Stimulated activated CD4-positive, alpha-beta T cell treated with anti-CD3 and anti-CD28 coated beads, Interleukin-15, amount 100 ng/mL, for 1 hour (primary cell): Measurements from ENCODE around the gene SLC45A3.
"Not testable (repeated sequence)": the region's sequence is repeated elsewhere in the genome, so short reads cannot be mapped to it uniquely, and the experiment has no call there.

ENCODE experiments used
- DNase-seq, 2 donors: peaks; one replicate each; pipeline ENCODE4 v3.0.0-alpha.2; 2020; ENCODE audit warnings: low read depth in 1 of 2, low spot score in 1 of 2

SLC45A3 gene

DNA sequence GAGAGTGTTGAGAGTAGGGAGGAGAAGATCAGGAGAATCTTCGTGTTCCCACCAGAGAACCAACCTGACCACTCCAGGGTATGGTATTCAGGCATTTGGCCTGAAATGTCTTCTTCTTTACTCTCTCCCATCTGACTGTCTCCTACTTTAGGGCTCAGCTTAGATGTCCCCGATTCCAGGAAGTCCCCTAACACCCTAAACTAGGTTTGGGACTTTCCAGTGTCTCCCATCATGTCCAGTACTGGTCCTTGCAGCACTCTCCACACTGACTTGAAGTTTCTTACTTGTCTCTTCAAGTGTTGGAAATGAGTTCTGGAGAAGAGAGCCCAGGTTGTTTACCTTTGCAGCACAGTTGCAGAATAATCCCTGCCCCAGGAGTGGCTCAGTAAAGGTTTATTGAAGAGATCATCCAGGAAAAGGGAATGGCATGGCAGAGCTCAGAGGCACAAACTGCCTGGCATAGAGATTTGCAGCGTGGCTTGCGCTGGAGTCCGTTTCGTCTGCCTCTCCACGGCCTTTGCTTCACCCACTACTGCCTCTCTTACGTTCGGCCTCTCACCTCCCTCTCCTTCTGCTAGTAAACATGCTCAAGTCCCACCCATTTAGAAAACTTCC, 42.3 kb downstream of the SLC45A3 start:
- DNase-seq: no peak

DNA sequence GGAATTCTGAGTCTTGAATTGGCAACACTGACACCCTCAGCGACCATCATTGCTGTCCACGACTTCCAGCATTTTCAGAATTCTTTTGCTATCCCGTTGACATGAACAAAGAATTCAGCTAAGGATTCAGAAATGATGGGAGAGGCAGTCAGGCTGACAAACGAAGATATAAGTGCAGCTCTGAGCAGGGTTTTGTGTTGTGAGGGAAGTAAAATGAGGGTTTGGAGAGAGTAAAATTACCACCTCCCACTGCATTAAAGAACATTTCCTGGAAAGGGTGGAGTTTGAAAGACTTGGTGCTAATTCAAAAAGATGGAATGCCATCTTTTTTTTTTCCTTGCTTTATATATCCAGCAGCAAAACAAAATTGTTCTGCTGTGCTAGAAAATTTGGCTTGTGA, 43.6 kb downstream of the SLC45A3 start:
- DNase-seq: no peak

DNA sequence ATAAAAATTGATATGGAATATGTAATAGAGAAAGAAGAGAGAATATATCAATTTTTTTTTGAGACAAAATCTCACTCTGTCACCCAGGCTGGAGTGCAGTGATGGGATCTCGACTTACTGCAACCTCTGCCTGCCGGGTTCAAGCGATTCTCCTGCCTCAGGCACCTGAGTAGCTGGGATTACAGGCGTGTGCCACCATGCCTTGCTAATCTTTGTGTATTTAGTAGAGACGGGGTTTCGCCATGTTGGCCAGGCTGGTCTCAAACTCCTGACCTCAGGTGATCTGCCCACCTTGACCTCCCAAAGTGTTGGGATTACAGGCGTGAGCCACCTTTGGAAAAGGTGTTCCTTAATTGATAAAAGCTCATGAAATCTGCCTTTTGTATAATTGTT, 44.2 kb downstream of the SLC45A3 start:
- not testable (repeated sequence) for DNase-seq

DNA sequence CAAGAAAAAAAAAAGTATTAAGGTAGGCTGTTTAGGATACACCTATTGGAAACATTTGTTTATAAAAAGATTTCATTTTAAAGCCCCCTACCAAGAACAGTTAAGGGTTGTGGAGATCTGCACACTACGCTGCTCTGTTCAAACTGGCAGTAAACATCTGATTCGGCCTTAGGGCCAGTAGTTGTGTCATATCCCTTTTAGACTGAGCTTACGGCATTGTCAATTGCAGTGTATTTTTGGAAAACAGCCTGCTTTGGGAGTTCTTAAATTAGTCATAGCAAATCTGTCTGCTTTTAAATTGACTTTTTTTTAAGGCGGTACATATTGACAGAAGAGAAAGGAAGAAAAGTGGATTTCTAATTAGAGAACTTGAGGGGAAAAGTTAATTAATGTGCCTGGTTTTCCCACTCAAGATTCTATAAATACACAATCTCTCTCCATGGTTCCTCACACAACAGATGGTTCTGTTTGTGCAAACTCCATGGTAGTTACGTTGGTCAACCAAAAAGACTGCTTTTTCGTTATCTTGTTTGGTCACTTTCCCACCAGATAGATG, 46.8 kb downstream of the SLC45A3 start:
- no peak for DNase-seq

DNA sequence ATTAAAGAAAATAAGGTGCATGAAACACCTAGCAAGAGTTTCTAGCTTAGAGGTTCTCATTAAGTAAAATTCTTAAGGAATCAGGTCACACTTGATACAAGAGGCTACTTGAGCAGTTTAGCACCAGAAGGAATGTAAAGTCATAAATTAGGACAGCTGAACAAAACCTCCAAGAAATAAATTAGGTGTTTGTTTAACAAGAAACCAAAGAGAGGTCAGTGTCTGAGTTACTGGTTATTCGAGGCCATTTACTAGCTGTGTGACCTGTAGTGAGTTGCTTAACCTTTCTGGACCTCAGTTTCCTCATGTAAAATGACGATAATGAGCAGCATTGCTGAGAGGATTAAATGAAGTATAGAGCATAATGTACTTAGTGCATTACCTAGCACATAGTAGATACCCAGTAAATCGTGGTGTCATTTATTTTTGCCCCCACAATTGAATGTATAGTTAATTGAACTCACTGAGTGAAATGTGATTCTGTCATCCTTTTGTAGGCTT, 47.6 kb downstream of the SLC45A3 start:
- no peak for DNase-seq

DNA sequence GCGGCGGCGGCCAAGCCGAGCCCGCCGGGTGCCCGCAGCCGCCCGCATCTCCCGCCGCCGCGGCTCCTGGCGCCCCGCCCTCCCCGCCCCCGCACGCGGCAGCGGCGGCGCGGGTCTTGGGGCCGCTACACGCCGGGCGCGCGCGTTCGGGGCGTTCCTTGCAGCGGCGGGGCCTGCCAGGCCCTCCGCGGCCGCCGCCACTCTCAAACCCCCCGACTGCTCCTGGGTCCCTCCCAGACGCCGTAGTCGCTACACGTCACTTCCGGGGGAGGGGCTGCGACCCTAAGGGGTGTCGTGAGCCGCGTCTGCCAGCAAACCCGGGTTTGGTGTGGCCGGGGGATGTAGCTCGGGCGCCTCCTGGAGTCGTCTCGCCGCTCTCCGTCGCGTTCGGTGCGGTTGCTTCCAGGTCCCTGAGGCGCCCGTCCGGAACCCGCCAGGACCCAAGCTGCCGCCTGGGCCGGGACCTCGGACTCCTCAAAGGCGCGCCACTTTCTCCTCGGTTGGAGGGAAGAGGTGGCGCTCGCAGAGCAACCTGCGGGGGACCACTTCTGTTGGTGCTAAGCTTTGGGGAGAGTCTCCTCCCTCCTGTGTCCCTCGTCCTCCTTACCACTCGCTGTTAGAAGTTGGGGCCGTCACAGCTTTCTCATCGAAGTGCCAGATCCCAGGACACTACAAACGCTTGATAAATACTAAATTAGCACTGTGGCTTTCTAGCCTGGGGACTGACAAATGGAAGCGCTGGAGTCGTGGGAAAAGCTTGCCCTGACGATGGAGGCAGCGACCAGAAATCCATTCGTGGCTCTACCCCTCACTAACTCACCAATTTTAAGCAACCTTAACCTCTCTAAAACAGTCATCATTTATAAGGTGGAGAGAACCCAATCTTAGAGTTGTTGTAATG, 48.3 kb downstream of the SLC45A3 start, which contains the start of gene ELK4:
Gene ELK4 (minus strand): TSS at position 244 of the 901 bp plus-strand sequence. CDS start 8,129 bp downstream, outside the sequence.
- DNase-seq: peak; percentile 99

DNA sequence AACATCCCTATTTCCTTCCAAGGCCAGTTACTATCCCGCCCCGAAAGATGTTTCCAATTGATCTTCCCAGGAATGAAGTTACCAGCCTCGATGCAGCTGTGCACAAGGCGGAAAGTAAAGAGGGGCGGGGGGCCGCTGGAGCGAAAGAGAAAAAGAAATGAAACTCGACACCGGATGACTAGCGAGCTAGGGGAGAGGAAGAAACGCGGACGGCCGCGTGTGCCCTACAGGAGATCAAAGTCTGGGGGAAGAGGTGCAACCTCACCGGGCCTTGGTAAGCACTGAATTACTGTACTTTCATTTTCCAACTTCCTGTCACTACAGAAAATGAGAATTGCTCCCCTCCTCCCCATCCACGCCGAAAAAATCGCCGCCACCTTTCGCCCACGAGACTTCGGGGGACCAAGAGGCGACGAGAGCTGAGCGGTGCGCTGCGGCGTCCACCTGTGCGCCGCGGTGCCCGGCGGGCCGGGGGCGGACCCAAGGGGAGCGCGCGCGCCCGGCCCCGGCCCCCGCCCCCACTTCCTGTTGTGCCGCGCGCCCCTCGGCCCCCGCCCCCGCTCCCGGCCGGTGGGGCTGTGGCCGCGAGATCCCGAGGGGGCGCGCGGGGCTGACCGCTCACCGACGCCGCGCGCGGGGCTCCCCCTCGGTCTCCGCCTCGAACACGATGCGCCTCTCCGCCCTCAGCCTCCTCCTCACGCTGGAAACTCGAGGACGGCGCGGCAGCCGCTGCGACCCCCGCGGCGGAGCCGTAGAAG, 49.1 kb downstream of the SLC45A3 start:
- peak; percentile 47 to 67 for DNase-seq

DNA sequence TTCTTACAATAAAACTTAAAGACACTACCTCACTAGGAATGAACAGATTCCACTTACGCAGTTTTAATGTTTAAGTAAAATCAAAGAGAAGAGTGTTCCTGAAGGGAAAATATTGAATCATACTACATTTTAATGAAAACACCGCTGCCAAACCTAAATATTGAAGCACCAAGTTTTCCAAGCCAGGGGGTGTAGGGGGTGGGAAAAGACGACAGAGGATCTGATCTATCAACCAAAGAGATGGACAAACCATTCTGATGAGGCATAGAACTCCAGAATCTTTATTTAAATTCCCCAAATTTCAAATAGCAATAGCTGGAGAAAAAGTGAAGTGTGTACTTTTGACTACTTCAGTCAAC, 49.7 kb downstream of the SLC45A3 start:
- DNase-seq: no peak

DNA sequence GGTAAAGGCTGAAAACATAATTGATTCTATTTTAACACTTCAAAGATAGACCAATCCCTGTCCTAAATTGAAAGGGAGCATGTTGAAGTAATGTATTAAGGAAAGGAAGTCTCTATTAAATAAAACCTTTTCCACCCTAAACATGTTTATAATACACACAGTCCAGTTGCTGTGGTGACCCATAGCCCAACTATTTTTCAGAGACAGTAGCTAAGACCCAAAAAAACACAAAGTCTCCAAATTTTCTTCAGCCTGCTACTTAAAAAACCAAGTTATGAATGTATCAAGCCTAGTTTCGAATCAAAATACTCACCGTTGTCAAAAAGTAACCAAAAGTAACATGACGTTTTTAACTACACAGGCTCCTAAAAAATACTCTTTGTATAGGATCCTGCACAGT, 50.1 kb downstream of the SLC45A3 start:
- DNase-seq: no peak

DNA sequence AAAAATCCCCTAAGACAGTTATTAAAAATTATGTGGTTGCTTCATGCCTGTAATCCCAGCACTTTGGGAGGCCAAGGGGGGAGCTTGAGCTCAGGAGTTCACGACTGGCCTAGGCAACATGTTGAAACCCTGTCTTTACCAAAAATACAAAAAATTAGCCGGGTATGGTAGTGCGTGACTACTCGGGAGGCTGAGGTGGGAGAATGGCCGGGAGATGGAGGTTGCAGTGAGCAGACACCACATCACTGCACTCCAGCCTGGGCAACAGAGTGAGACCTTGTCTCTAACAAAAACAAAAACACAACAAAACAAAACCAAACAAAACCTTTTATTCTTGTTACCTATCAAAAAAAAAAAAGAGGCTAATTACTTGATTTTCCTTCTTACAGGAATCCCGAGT, 50.6 kb downstream of the SLC45A3 start:
- no peak for DNase-seq

DNA sequence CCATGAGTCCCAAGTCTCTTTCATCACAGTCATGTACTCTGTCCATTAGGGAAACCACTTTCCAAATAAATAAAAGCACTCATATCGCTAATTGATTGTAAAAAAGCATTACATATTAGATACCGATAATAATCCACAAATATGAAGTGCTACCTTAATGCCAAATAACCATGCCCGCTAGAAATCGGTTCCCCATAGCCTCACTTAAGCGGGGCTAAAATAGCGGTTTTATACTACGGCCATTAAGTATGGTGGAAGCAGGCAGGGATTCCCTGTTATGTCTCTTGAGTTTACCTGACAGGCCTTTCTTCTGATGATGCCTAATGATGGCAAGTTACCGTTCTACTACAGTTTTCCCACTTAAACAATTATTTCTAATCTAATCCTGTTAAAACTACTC, 52.4 kb downstream of the SLC45A3 start:
- DNase-seq: no peak

DNA sequence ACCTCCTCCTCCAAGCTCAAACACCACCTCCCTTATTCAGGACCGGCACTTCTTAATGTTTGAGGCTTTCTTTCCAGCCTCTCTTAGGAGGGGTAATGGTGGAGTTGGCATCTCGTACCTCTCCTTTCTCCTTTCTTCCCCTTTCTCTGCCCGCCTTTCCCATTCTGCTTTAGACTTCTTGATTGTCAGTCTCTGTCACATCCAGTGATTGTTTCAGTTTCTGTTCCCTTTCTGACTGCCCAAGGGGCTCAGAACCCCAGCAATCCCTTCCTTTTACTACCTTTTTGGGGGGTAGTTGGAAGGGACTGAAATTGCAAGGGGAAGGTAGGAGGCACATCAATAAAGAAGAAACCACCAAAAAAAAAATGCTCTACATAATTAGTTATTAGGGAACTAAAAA, 54.1 kb downstream of the SLC45A3 start:
- DNase-seq: no peak

DNA sequence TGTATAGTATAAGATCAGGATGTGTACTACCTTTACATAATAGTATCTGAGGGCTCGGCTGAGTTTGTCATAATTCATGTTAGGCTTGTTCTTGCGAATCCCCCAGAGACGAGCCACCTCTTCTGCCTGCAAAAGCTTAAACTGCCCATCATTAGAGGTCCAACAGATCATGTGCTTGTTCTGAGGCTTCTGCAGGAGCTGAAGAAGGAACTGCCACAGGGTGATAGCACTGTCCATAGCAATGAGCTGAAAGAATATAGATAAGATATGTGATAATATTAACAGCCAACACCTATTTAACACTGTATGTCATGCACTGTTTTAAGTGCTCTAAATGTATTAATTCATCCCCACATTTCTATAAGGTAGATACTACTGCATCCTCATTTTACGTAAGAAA, 56.7 kb downstream of the SLC45A3 start:
- no peak for DNase-seq

DNA sequence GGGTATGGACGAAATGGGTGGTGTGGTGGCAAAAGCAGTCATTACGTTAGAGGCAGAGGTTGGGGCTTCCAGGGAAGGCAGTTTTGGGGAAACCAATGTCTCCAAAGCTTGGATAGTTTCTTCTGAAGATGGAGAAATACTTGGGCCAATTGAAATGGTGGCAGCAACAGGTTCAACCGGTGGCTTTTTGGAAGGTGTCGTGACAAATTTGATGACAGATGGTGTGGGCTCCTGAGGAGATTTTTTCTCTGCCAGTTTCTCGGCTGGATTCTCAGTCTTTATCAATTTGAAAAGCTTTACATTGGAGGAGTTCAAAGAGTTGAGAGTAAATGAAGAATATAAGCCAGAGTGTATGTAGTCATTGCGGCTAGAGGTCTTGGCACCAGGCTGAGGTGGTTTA, 60.0 kb downstream of the SLC45A3 start:
- no peak for DNase-seq

DNA sequence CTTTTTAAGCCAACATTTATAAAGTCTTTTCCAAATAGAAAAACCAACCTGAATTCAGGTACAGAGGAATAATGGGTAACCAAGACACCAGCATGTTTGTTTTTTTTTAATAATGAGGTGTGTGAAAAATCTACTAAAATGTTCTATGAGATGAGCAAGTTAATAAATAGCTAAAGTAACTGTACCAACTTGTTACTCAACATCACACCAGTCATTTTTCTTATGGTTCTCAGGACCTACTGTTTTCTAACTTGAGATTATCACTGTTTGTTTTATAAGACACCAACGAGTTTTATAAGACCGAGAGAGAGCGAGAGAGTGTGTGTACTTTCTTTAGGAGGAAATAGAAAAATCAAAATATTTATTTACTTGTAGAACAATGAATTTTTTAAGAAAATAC, 60.9 kb downstream of the SLC45A3 start:
- DNase-seq: no peak

DNA sequence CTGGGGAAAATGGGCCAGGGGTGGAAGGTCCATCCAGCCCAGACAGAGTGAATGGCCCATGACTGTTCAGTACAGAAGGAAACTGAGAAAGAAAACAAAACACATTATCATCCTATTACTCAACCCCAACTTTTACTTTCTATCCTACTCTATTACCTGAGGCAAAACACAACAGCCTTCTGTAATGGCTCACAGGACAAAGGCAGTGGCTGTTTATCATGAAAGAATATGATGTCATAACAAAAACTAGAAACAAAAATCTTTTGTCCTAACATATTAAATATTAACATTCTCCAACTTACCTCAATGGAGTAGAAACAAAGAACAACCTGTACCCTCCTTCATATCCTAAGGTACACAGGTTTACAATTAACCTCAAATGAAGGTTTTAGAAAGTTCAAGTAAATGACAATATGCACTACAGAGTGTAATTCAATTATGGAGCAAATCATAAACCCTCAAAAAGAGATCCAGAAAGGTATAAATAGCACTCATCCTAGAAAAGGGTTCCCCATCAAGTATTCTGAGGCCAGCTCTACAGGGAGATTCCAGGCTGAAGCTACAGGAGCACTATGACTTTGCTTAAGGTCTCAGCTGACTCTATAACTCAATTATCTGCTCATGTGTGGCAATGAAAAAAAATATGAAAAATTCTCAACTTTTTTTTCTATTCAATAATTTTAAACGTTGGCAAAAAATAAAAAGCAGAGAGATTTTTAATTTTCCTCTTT, 63.6 kb downstream of the SLC45A3 start:
- no peak for DNase-seq

DNA sequence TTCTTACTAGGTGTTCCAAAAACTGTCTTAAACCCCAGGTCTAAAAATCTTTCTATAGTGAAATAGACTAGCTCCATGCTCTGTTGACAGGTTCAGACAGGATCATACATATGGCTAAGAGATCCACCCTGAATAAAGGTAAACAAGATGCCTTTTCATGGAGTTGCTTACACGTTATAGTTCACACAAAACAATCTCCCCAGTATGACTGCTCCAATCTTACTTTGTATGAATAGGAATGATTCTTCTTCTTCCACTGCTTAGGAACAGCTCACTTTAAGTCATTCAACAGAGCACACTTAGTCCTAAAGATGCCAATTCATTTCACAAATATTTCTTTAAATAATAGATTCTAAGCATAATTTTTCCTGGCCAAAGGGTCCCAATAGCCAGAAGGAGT, 64.5 kb downstream of the SLC45A3 start:
- no peak for DNase-seq

DNA sequence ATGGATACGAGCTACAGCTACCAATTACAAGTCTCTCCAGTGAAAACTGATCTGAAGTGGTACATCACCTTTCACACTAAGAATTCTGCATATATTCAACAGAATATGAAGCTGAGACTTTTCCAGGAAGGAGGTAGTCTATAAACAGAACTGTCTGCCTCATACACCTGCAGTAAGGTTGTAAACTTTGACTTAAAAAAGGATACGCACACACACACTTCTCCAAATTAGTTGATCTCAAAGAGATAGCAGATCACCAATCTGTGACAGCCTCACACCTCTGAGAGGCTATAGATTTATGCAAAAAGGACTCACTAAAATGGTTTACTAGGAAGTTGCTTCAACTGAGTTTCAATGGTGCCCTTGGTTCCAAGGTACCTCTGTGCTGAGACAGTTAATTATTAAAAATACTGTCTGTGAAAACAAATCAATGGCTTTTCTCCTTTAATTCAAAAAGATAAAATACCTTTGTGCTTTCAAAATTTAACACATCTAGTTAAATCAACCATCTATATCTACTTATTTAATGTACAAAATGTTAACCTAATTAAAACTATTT, 66.4 kb downstream of the SLC45A3 start:
- DNase-seq: no peak

DNA sequence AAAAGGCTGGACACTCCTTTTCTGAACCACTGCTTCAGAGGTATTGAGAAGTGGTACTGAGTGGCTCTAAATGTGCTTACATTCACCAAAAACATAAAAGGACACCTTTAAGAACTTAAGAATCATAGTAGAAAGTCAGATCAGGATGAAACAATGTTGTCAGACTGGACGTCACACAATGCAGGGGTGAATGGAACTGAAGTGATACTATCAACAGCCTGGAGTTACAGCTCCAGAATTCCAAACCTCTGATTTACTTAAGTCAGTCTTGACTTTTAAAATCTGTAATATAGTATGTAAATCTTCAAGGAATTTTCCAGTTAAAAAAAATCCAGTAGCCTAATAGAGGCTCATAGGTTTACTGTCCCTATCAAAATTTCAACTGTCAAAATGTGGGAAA, 67.8 kb downstream of the SLC45A3 start:
- DNase-seq: no peak

DNA sequence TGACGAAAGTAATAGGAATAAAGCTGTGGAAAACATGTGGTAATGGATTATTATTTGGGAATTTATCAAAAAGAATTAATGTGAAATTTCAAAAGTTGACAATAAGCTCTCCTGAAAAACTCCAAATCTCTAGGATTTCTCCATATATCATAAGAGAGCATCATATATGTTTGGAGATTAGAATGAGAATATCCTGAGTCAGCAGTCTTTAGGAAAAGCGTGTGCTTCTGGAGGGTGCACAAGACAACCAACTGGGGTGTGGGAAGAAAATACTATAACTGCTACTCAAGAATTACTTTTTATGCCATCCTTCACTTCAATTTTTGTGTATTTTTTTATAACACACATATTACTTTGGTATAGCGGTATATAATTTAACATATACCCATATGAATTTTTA, 68.2 kb downstream of the SLC45A3 start:
- DNase-seq: no peak
